SU-DHL-6 (cell line): ENCODE measurements around the gene VSTM1.

ENCODE experiments used
- H2AFZ ChIP-seq: fragments of 200-600 bp; sonication (generic); 2 replicates; pipeline ENCODE4 v1.6.1; 2014; ENCODE audit warnings: low read depth, mild to moderate bottlenecking, moderate library complexity, mixed read lengths, antibody characterized with exemption, low read length; ENCODE audit not compliant: severe bottlenecking
- H3F3A ChIP-seq: fragments of 200-600 bp; shearing (Covaris generic); 2 replicates; pipeline ENCODE4 v1.6.0; 2016; ENCODE audit warnings: antibody characterized with exemption, mild to moderate bottlenecking; ENCODE audit not compliant: insufficient read depth
- H3K27ac ChIP-seq: fragments of 200-600 bp; sonication (generic); 2 replicates; pipeline ENCODE4 v1.5.1; 2016; ENCODE audit warnings: low read depth, mild to moderate bottlenecking, low read length, moderate library complexity, mixed read lengths
- H3K27me3 ChIP-seq: fragments of 200-600 bp; sonication (generic), shearing (Covaris generic); 2 replicates; pipeline ENCODE4 v1.6.0; 2014; ENCODE audit warnings: mild to moderate bottlenecking, low read length
- H3K36me3 ChIP-seq: fragments of 200-600 bp; sonication (generic); 2 replicates; pipeline ENCODE4 v1.6.1; 2014; ENCODE audit warnings: mild to moderate bottlenecking, low read length, mixed read lengths
- H3K4me2 ChIP-seq: fragments of 300-600, 200-600 bp; shearing (Covaris generic), sonication (generic); 2 replicates; pipeline ENCODE4 v1.6.0; 2014; ENCODE audit warnings: low read length, low read depth, mild to moderate bottlenecking; ENCODE audit not compliant: poor library complexity, severe bottlenecking
- H3K4me3 ChIP-seq: fragments of 200-600 bp; sonication (generic); 2 replicates; pipeline ENCODE4 v1.5.1; 2014; ENCODE audit warnings: antibody characterized with exemption, low read length, mild to moderate bottlenecking, mixed read lengths; ENCODE audit not compliant: insufficient read depth, poor library complexity, severe bottlenecking
- H3K79me2 ChIP-seq: fragments of 200-600 bp; sonication (generic); 2 replicates; pipeline ENCODE4 v1.6.1; 2014; ENCODE audit warnings: mild to moderate bottlenecking, low read length, moderate library complexity; ENCODE audit not compliant: insufficient read depth
- H3K9ac ChIP-seq: fragments of 200-600 bp; sonication (generic); 2 replicates; pipeline ENCODE4 v1.7.0; 2014; ENCODE audit warnings: mild to moderate bottlenecking, low read length
- H3K9me2 ChIP-seq: fragments of 200-600 bp; sonication (generic); replicated peaks from 2 replicates; pipeline ENCODE4 v1.6.1; 2014; ENCODE audit warnings: low read length; ENCODE audit not compliant: insufficient read depth
- H3K9me3 ChIP-seq: fragments of 200-600 bp; sonication (generic); 2 replicates; pipeline ENCODE4 v1.6.1; 2014; ENCODE audit warnings: low read length, mixed read lengths; ENCODE audit not compliant: insufficient read depth
- H4K20me1 ChIP-seq: fragments of 200-600 bp; sonication (generic); 2 replicates; pipeline ENCODE4 v1.6.1; 2014; ENCODE audit warnings: low read depth, mild to moderate bottlenecking, antibody characterized with exemption, low read length, moderate library complexity, mixed read lengths
- CTCF ChIP-seq: fragments of 200-600 bp; sonication (generic); IDR thresholded peaks from one replicate; pipeline ENCODE4 v1.5.1; 2017; ENCODE audit warnings: antibody characterized with exemption, mild to moderate bottlenecking, low read length, moderate library complexity; ENCODE audit not compliant: insufficient read depth, poor library complexity, severe bottlenecking
- EZH2phosphoT487 ChIP-seq: fragments of 200-600 bp; sonication (generic), shearing (Covaris generic); conservative IDR thresholded peaks from 2 replicates; pipeline ENCODE4 v1.6.1; 2018; ENCODE audit warnings: mild to moderate bottlenecking, antibody characterized with exemption, low read length, moderate library complexity, mixed read lengths

Gene VSTM1

GRCh38 chr19:54010474-54010873 is 53.2 kb downstream of the VSTM1 start:
- Histone ChIP-seq H3F3A (no peaks in the 10 kb centered on the region), H3K79me2 (no peaks in the 10 kb centered on the region), H3K27me3 (no peaks in the 10 kb centered on the region), H3K36me3 (no peaks in the 10 kb centered on the region), H2AFZ (no peak overlapping the region), H3K27ac (no peak overlapping the region), H3K4me2 (no peak overlapping the region), H3K4me3 (no peak overlapping the region), H4K20me1 (no peaks in the 10 kb centered on the region), H3K9ac (no peak overlapping the region), H3K9me3 (no peaks in the 10 kb centered on the region), H3K9me2 (no peaks in the 10 kb centered on the region)
- TF ChIP-seq CTCF (no peak), EZH2phosphoT487 (no peak)

GRCh38 chr19:54009440-54009839 is 54.3 kb downstream of the VSTM1 start:
- H2AFZ ChIP-seq: no peak overlapping the region
- no peaks in the 10 kb centered on the region for H3K9me3 ChIP-seq
- TF ChIP-seq EZH2phosphoT487 (no peak), CTCF (no peak)
- H3K9me2 ChIP-seq: no peaks in the 10 kb centered on the region
- H4K20me1 ChIP-seq: no peaks in the 10 kb centered on the region
- no peak overlapping the region for H3K4me2 ChIP-seq
- no peak overlapping the region for H3K9ac ChIP-seq
- H3K27ac ChIP-seq: no peak overlapping the region
- H3K27me3 ChIP-seq: no peaks in the 10 kb centered on the region
- no peak overlapping the region for H3K4me3 ChIP-seq
- H3F3A ChIP-seq: no peaks in the 10 kb centered on the region
- H3K79me2 ChIP-seq: no peaks in the 10 kb centered on the region
- no peaks in the 10 kb centered on the region for H3K36me3 ChIP-seq

- no peaks in the 10 kb centered on the region for H3F3A ChIP-seq
- no peak overlapping the region for H3K9ac ChIP-seq
- no peak for TF ChIP-seq EZH2phosphoT487
- TF ChIP-seq CTCF: no peak
- no peak overlapping the region for H3K4me2 ChIP-seq
- no peaks in the 10 kb centered on the region for H3K79me2 ChIP-seq
- no peaks in the 10 kb centered on the region for H3K27me3 ChIP-seq
- no peaks in the 10 kb centered on the region for H4K20me1 ChIP-seq
- no peaks in the 10 kb centered on the region for H3K9me2 ChIP-seq
- no peak overlapping the region for H3K27ac ChIP-seq
- H2AFZ ChIP-seq: no peak overlapping the region
- no peaks in the 10 kb centered on the region for H3K36me3 ChIP-seq
- no peaks in the 10 kb centered on the region for H3K9me3 ChIP-seq
- no peak overlapping the region for H3K4me3 ChIP-seq
Observed at GRCh38 chr19:54002495-54003315, 61.0 kb downstream of the VSTM1 start.
